Measurements from ENCODE around the gene MON2. TPM values are rescaled to one million over a fixed set of nuclear protein-coding genes. Genes with fewer than 3 reads are reported as not detected.

The MON2 gene
- total and polyA plus RNA-seq, 2 donors (not counting 3 experiments of a cell fraction or from before 2014, with no cell fraction given) = 8.9 to 41.8 TPM

DNA sequence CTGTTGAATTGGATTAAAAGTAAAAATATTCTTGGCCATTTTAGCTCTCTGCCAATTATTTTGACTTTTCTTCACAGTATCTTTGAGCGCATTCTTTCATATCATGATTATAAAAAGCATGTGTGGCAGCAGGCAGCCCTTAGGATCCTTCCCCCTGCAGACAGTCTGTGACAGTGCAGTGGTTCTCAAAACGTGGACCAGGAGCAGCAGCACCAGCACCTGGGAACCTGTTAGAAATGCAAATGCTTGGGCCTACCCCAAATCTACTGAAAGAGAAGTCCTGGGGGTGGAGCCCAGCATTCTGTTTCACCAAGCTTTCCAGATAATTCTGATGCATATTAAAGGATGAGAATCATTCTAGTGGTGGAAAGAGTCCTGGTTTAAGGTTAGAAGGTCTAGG lies 155.6 kb downstream of the MON2 start:
- intact Hi-C loops (cut with micrococcal nuclease) (no loop called here), dilution Hi-C loops (cut with MboI; ENCODE audit: extremely low pct_ligation_motif_present, low sequenced_read_pairs) (loop anchor here (25.0 kb wide), 1 partner anchor 165 kb away; no protein-coding TSS in a partner anchor)
- Histone ChIP-seq H3K4me1 (ENCODE audit: control insufficient read depth, extremely low read depth, insufficient read depth, low read length) (peaks cover 12% of the 10 kb centered on the region), H3K9me3 (replicated peaks; ENCODE audit: control insufficient read depth, insufficient read depth, low read length) (no peaks in the 10 kb centered on the region), H2AFZ (ENCODE audit: low read depth, low read length) (no peak overlapping the region), H3K36me3 (ENCODE audit: control insufficient read depth in 2 of 2, extremely low read depth in 1 of 2, insufficient read depth in 2 of 2, low read length in 2 of 2) (no peaks in the 10 kb centered on the region), H3K9ac (replicated peaks; ENCODE audit: extremely low read depth, insufficient read depth, low read length) (no peak overlapping the region), H4K20me1 (replicated peaks; ENCODE audit: control insufficient read depth, extremely low read depth, insufficient read depth, low read length) (no peaks in the 10 kb centered on the region), H3K9me1 (replicated peaks; ENCODE audit: control insufficient read depth, extremely low read depth, insufficient read depth, low read length) (no peaks in the 10 kb centered on the region), H3K27ac (ENCODE audit: insufficient read depth, low read depth, low read length) (no peak overlapping the region), H3K4me2 (ENCODE audit: insufficient read depth, low read length) (no peak overlapping the region), H3K79me2 (ENCODE audit: control insufficient read depth, insufficient read depth, low read length) (no peaks in the 10 kb centered on the region), H3K4me3 (replicated peaks in 1 of 3; ENCODE audit: insufficient read depth in 1 of 3, low read depth in 1 of 3, low read length in 3 of 3) (no peak overlapping the region), H3K27me3 (ENCODE audit: control insufficient read depth in 2 of 2, insufficient read depth in 2 of 2, low read length in 2 of 2) (no peaks in the 10 kb centered on the region)
- BruUV-seq (replicated peaks) = no TSS peak
- CTCF ChIA-PET = no interaction called here
- POLR2A ChIA-PET = no interaction called here
- DNase-seq (ENCODE audit: low read depth, low spot score) = no peak
- TF ChIP-seq, protein P1, sequence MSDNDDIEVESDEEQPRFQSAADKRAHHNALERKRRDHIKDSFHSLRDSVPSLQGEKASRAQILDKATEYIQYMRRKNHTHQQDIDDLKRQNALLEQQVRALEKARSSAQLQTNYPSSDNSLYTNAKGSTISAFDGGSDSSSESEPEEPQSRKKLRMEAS (IDR thresholded peaks at IDR 0.05; ENCODE audit: insufficient read depth, insufficient read length) = no peak
- TF ChIP-seq POLR2A (IDR thresholded peaks at IDR 0.05; ENCODE audit: low read depth, low read length) = no peak
- no peak for TF ChIP-seq FOS (IDR thresholded peaks at IDR 0.05; ENCODE audit: borderline replicate concordance, insufficient read depth, low read length)
- TF ChIP-seq, protein P2, sequence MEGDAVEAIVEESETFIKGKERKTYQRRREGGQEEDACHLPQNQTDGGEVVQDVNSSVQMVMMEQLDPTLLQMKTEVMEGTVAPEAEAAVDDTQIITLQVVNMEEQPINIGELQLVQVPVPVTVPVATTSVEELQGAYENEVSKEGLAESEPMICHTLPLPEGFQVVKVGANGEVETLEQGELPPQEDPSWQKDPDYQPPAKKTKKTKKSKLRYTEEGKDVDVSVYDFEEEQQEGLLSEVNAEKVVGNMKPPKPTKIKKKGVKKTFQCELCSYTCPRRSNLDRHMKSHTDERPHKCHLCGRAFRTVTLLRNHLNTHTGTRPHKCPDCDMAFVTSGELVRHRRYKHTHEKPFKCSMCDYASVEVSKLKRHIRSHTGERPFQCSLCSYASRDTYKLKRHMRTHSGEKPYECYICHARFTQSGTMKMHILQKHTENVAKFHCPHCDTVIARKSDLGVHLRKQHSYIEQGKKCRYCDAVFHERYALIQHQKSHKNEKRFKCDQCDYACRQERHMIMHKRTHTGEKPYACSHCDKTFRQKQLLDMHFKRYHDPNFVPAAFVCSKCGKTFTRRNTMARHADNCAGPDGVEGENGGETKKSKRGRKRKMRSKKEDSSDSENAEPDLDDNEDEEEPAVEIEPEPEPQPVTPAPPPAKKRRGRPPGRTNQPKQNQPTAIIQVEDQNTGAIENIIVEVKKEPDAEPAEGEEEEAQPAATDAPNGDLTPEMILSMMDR (IDR thresholded peaks at IDR 0.05; ENCODE audit: extremely low read depth in 1 of 2, insufficient read depth in 1 of 2, low read depth in 1 of 2, low read length in 2 of 2) = no peak
- no peak for TF ChIP-seq GATA2 (IDR thresholded peaks at IDR 0.05; ENCODE audit: insufficient read depth, insufficient read length, low read depth, low read length)
- no peak for TF ChIP-seq POLR2AphosphoS5 (IDR thresholded peaks at IDR 0.05; ENCODE audit: insufficient read depth, low read depth, low read length)
- no peak for TF ChIP-seq MYC (IDR thresholded peaks at IDR 0.05; ENCODE audit: low read depth, low read length)
- no peak for TF ChIP-seq EZH2 (IDR thresholded peaks at IDR 0.05; ENCODE audit: borderline replicate concordance, low read depth, low read length, severe bottlenecking)
- TF ChIP-seq JUN (IDR thresholded peaks at IDR 0.05; ENCODE audit: borderline replicate concordance, insufficient read depth, insufficient read length, low read depth) = no peak
- FAIRE-seq = no peak

All from endothelial cell of umbilical vein (primary cell).